PC-3 (cell line): Measurements from ENCODE around the gene LBX2. TPM values are rescaled to one million over a fixed set of nuclear protein-coding genes. Genes with fewer than 3 reads are reported as not detected.

Source experiments
- ATAC-seq: fragments of 200-7000 bp; cut with Tn5 transposase; 2 replicates; pipeline ENCODE4 v1.9.1; 2020; ENCODE audit warnings: mild to moderate bottlenecking, moderate library complexity
- BruUV-seq: library from RNA; stranded (reverse); fragments of 400-500 nt; replicated peaks from 2 replicates; lab custom pipeline; 2021; lab: Mats Ljungman, UMichigan
- CTCF ChIA-PET: fragments of 300-600 bp; sonication (Branson Sonifier 250); formaldehyde crosslinking; loops from one replicate; lab custom pipeline; 2022; ENCODE audit warnings: antibody characterized with exemption; lab: Charles Lee
- POLR2A ChIA-PET: fragments of 300-600 bp; sonication (Branson Sonifier 250); formaldehyde crosslinking; loops from one replicate; lab custom pipeline; 2022; ENCODE audit warnings: antibody characterized with exemption; ENCODE audit not compliant: unreplicated experiment; lab: Charles Lee
- DNase-seq: peaks from one replicate; pipeline ENCODE4 v3.0.0-alpha.2; 2015
- H2AFZ ChIP-seq: fragments of 300-600 bp; sonication (generic); 2 replicates; pipeline ENCODE4 v1.6.0; 2016; ENCODE audit warnings: antibody characterized with exemption, low read length
- H3F3A ChIP-seq: fragments of 300-600 bp; sonication (generic); one replicate; pipeline ENCODE4 v1.6.0; 2017; ENCODE audit warnings: antibody characterized with exemption, low read length, control low read depth, mild to moderate bottlenecking; ENCODE audit not compliant: unreplicated experiment
- H3K27ac ChIP-seq: fragments of 300-600 bp; sonication (generic); 2 replicates; pipeline ENCODE4 v1.5.1; 2016; ENCODE audit warnings: mild to moderate bottlenecking, low read length
- H3K27me3 ChIP-seq: fragments of 300-600 bp; sonication (generic); 2 replicates; pipeline ENCODE4 v1.6.1; 2016; ENCODE audit warnings: low read length, mixed read lengths
- H3K36me3 ChIP-seq: fragments of 300-600 bp; sonication (generic); 2 replicates; pipeline ENCODE4 v1.6.1; 2016; ENCODE audit warnings: low read depth, mixed run types, low read length, mixed read lengths
- H3K4me1 ChIP-seq: fragments of 300-600 bp; sonication (generic); 2 replicates; pipeline ENCODE4 v1.5.1; 2016; ENCODE audit warnings: low read length; ENCODE audit not compliant: insufficient read depth
- H3K4me2 ChIP-seq: fragments of 300-600 bp; sonication (generic); 2 replicates; pipeline ENCODE4 v1.6.0; 2016; ENCODE audit warnings: low read length
- H3K4me3 ChIP-seq: fragments of 300-600 bp; sonication (generic); 2 replicates; pipeline ENCODE4 v1.5.1; 2016; ENCODE audit warnings: mild to moderate bottlenecking, low read length, mixed read lengths
- H3K79me2 ChIP-seq: fragments of 300-600 bp; sonication (generic); 2 replicates; pipeline ENCODE4 v1.6.1; 2017; ENCODE audit warnings: low read length, mixed read lengths
- H3K9ac ChIP-seq: fragments of 300-600 bp; sonication (generic); 2 replicates; pipeline ENCODE4 v1.6.0; 2016; ENCODE audit warnings: mild to moderate bottlenecking, low read length
- H3K9me2 ChIP-seq: fragments of 300-600 bp; sonication (generic); replicated peaks from 2 replicates; pipeline ENCODE4 v1.6.1; 2016; ENCODE audit warnings: mixed run types, low read length, mixed read lengths
- H3K9me3 ChIP-seq: fragments of 300-600 bp; sonication (generic); 2 replicates; pipeline ENCODE4 v1.6.1; 2016; ENCODE audit warnings: low read length, mixed read lengths
- H4K20me1 ChIP-seq: fragments of 300-600 bp; sonication (generic); 2 replicates; pipeline ENCODE4 v1.6.1; 2016; ENCODE audit warnings: low read length, mixed read lengths
- EZH2 ChIP-seq: fragments of 300-600 bp; sonication (generic); IDR thresholded peaks from one replicate; pipeline ENCODE4 v1.6.1; 2017; ENCODE audit warnings: antibody characterized with exemption, mild to moderate bottlenecking, low read length; ENCODE audit not compliant: unreplicated experiment
- EZH2phosphoT487 ChIP-seq: fragments of 300-600 bp; sonication (generic); IDR thresholded peaks from 2 replicates; pipeline ENCODE4 v1.6.1; 2018; ENCODE audit warnings: mild to moderate bottlenecking, antibody characterized with exemption, low read length, borderline replicate concordance
- intact Hi-C: fragments of 100-400 bp; cut with micrococcal nuclease; formaldehyde crosslinking; loops from 2 replicates; pipeline ENCODE4 v1.9.0; 2023
- total RNA-seq: library from RNA; depleted of rRNA; stranded (reverse); fragments of >200 nt; gene quantifications from 2 replicates; pipeline ENCODE4 v1.2.3, GENCODE V29; 2014
- TF ChIP-seq, protein P1 (sequence below): fragments of 300-600 bp; sonication (generic); conservative IDR thresholded peaks from 2 replicates; pipeline ENCODE4 v1.5.1; 2017; ENCODE audit warnings: antibody characterized with exemption, low read depth, mild to moderate bottlenecking, low read length

Gene LBX2
- total RNA-seq, 1 experiment from 2014 or later, result not detected

DNA sequence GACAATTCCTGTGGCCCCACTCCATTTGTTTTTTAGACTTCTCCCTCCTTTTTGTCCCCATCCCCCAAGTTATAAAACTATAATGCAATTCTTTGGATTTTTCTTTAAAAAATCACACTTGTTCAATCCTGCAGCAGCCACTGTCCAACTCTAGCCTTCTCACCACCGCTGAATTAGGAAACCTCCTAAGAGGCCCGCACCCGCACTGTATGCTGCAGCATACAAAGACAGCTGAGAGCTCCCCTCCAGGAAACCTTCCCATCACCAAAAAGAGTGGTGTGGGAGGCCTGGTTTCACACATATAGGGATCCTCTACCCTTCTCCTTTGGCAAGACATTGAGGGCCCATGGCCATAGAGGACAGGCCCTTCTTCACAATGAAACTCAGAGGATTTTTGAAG lies 5.2 kb upstream of the LBX2 start:
- H3K4me2 ChIP-seq, result no peak overlapping the region; the same call in 1 of the 2 replicates
- ChIA-PET POLR2A (no interaction called here), CTCF (no interaction called here)
- no peaks in the 10 kb centered on the region for H3K9me2 ChIP-seq
- intact Hi-C loops, result no loop called here
- H3K79me2 ChIP-seq, result peaks cover 22% of the 10 kb centered on the region
- H3F3A ChIP-seq, result no peaks in the 10 kb centered on the region
- H3K4me1 ChIP-seq, result peaks cover 18% of the 10 kb centered on the region
- no peak overlapping the region for H3K27ac ChIP-seq
- no peak overlapping the region for H3K4me3 ChIP-seq
- no peaks in the 10 kb centered on the region for H3K9me3 ChIP-seq
- H3K9ac ChIP-seq, result no peak overlapping the region
- no peak for TF ChIP-seq EZH2phosphoT487
- TF ChIP-seq, protein P1, sequence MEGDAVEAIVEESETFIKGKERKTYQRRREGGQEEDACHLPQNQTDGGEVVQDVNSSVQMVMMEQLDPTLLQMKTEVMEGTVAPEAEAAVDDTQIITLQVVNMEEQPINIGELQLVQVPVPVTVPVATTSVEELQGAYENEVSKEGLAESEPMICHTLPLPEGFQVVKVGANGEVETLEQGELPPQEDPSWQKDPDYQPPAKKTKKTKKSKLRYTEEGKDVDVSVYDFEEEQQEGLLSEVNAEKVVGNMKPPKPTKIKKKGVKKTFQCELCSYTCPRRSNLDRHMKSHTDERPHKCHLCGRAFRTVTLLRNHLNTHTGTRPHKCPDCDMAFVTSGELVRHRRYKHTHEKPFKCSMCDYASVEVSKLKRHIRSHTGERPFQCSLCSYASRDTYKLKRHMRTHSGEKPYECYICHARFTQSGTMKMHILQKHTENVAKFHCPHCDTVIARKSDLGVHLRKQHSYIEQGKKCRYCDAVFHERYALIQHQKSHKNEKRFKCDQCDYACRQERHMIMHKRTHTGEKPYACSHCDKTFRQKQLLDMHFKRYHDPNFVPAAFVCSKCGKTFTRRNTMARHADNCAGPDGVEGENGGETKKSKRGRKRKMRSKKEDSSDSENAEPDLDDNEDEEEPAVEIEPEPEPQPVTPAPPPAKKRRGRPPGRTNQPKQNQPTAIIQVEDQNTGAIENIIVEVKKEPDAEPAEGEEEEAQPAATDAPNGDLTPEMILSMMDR, result no peak
- no peak for TF ChIP-seq EZH2
- no peak for ATAC-seq
- BruUV-seq, result no TSS peak
- peaks cover 7% of the 10 kb centered on the region for H3K36me3 ChIP-seq
- no peak overlapping the region for H2AFZ ChIP-seq
- no peaks in the 10 kb centered on the region for H3K27me3 ChIP-seq
- H4K20me1 ChIP-seq, result no peaks in the 10 kb centered on the region
- no peak for DNase-seq

- ChIA-PET POLR2A (no interaction called here), CTCF (no interaction called here)
- Histone ChIP-seq H3K79me2 (peaks cover 22% of the 10 kb centered on the region), H3K27ac (no peak overlapping the region), H3K4me2 (no peak overlapping the region), H3F3A (no peaks in the 10 kb centered on the region), H4K20me1 (no peaks in the 10 kb centered on the region), H2AFZ (no peak overlapping the region), H3K9me3 (no peaks in the 10 kb centered on the region), H3K4me1 (peaks cover 24% of the 10 kb centered on the region), H3K4me3 (no peak overlapping the region), H3K27me3 (no peaks in the 10 kb centered on the region), H3K9me2 (no peaks in the 10 kb centered on the region), H3K36me3 (peaks cover 7% of the 10 kb centered on the region), H3K9ac (no peak overlapping the region)
- DNase-seq, result no peak
- BruUV-seq, result no TSS peak
- intact Hi-C loops, result no loop called here
- no peak for ATAC-seq
- TF ChIP-seq EZH2, result no peak
Observed at GRCh38 chr2:74503506-74504475, 4.4 kb upstream of the LBX2 start.

DNA sequence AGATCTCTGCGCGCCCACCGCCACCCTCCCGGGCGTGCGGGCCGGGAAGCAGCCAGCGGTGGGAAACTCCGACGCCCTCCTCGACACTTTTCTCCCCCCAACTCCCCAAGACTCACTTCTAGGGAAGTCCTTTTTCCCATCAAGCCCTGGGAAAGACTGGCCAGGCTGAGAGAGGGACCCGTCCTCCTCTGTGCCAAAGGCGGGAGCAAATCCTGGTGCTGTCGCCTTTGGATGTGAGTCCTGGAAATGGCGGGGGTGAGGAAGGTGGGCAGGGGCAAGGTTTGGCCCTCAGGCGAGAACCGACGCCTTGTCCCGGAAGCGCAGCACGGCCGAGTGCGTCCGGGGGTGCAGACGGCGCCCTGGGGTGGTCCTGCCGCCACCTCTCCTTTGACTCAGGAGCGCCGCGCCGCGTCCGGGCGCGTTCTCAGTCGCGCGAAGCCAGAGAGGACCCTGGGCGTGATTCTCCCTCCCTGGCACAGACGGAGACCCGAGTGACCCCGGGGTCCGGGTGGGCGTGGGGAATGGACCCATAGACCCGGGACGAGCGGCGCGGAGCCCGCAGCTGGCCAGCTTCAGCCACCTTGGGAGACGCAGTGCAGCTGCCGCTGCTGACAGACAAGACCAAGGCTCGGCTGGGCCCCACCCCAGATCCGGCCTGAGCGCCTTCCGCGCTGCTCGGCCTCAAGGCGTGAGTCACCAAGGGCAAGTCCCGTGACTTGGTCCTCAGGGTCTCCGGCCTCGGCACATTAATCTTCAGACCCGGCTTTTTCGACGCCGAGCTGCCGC lies 3.5 kb upstream of the LBX2 start:
- Histone ChIP-seq H3K36me3 (peaks cover 7% of the 10 kb centered on the region), H3K9me3 (no peaks in the 10 kb centered on the region), H3K4me3 (no peak overlapping the region), H3K9me2 (no peaks in the 10 kb centered on the region), H2AFZ (no peak overlapping the region), H3K27me3 (no peaks in the 10 kb centered on the region), H3K79me2 (peaks cover 22% of the 10 kb centered on the region), H3K4me1 (peaks cover 28% of the 10 kb centered on the region), H3K9ac (no peak overlapping the region), H3K27ac (no peak overlapping the region), H3F3A (no peaks in the 10 kb centered on the region), H4K20me1 (no peaks in the 10 kb centered on the region), H3K4me2 (no peak overlapping the region)
- intact Hi-C loops, result no loop called here
- ATAC-seq (no peak), DNase-seq (no peak)
- BruUV-seq, result no TSS peak
- ChIA-PET CTCF (no interaction called here), POLR2A (no interaction called here)
- TF ChIP-seq, protein P1, result no peak
- TF ChIP-seq EZH2phosphoT487, result no peak
- TF ChIP-seq EZH2, result no peak
